H9 (cell line): ENCODE data around the gene PAFAH1B1. TPM values are rescaled to one million over a fixed set of nuclear protein-coding genes. Genes with fewer than 3 reads are reported as not detected.

Source experiments
- DNase-seq: peaks from one replicate; pipeline ENCODE4 v3.0.0-alpha.2; 2017
- H2AFZ ChIP-seq: one replicate; pipeline ENCODE4 v1.6.1; 2013; ENCODE audit warnings: mild to moderate bottlenecking, low read length, control low read depth, moderate library complexity
- H2AK5ac ChIP-seq: 2 replicates; pipeline ENCODE4 v1.6.1; 2013; ENCODE audit warnings: low read length, control low read depth, mixed read lengths; ENCODE audit not compliant: insufficient read length
- H2BK120ac ChIP-seq: one replicate; pipeline ENCODE4 v1.6.1; 2013; ENCODE audit warnings: low read depth, mild to moderate bottlenecking, low read length, control low read depth, inconsistent platforms; ENCODE audit not compliant: poor library complexity, severe bottlenecking
- H2BK12ac ChIP-seq: 2 replicates; pipeline ENCODE4 v1.6.1; 2013; ENCODE audit warnings: low read length, control low read depth, mixed read lengths, low read depth; ENCODE audit not compliant: insufficient read length
- H2BK15ac ChIP-seq: 2 replicates; pipeline ENCODE4 v1.6.1; 2013; ENCODE audit warnings: low read depth, low read length, control low read depth
- H2BK20ac ChIP-seq: one replicate; pipeline ENCODE4 v1.6.1; 2013; ENCODE audit warnings: low read depth, mild to moderate bottlenecking, low read length, control low read depth, inconsistent platforms; ENCODE audit not compliant: poor library complexity, severe bottlenecking
- H2BK5ac ChIP-seq: 2 replicates; pipeline ENCODE4 v1.6.1; 2013; ENCODE audit warnings: low read length, control low read depth, mixed read lengths; ENCODE audit not compliant: insufficient read length
- H3K14ac ChIP-seq: 2 replicates; pipeline ENCODE4 v1.6.1; 2013; ENCODE audit warnings: low read length, control low read depth; ENCODE audit not compliant: insufficient read depth
- H3K18ac ChIP-seq: 2 replicates; pipeline ENCODE4 v1.6.1; 2013; ENCODE audit warnings: low read depth, mild to moderate bottlenecking, mixed read lengths, low read length, control low read depth; ENCODE audit not compliant: insufficient read length
- H3K23ac ChIP-seq: 2 replicates; pipeline ENCODE4 v1.6.1; 2013; ENCODE audit warnings: low read length, control low read depth, mixed read lengths, low read depth; ENCODE audit not compliant: insufficient read length
- H3K23me2 ChIP-seq: 2 replicates; pipeline ENCODE4 v1.6.1; 2013; ENCODE audit warnings: low read depth, mild to moderate bottlenecking, mixed read lengths, low read length, control low read depth; ENCODE audit not compliant: insufficient read length, poor library complexity, severe bottlenecking
- H3K27ac ChIP-seq: 2 replicates; pipeline ENCODE4 v1.5.1; 2013; ENCODE audit warnings: low read length, control low read depth, mixed read lengths, low read depth; ENCODE audit not compliant: insufficient read length
- H3K27me3 ChIP-seq: 2 replicates; pipeline ENCODE4 v1.6.1; 2013; ENCODE audit warnings: low read length, control low read depth, inconsistent platforms; ENCODE audit not compliant: insufficient read depth
- H3K4ac ChIP-seq: 2 replicates; pipeline ENCODE4 v1.6.1; 2013; ENCODE audit warnings: low read depth, mild to moderate bottlenecking, control low read depth, inconsistent platforms, low read length, moderate library complexity
- H3K4me1 ChIP-seq: 2 replicates; pipeline ENCODE4 v1.6.1; 2013; ENCODE audit warnings: low read length, control low read depth, inconsistent platforms; ENCODE audit not compliant: insufficient read depth
- H3K4me2 ChIP-seq: 2 replicates; pipeline ENCODE4 v1.6.1; 2013; ENCODE audit warnings: low read length, control low read depth, mixed read lengths; ENCODE audit not compliant: insufficient read length, insufficient read depth
- H3K56ac ChIP-seq: 2 replicates; pipeline ENCODE4 v1.6.1; 2013; ENCODE audit warnings: low read depth, mild to moderate bottlenecking, mixed read lengths, low read length, control low read depth; ENCODE audit not compliant: insufficient read length
- H3K79me1 ChIP-seq: 2 replicates; pipeline ENCODE4 v1.6.1; 2013; ENCODE audit warnings: low read depth, mild to moderate bottlenecking, moderate library complexity, low read length, control low read depth, inconsistent platforms; ENCODE audit not compliant: insufficient read depth, poor library complexity, severe bottlenecking
- H3K79me2 ChIP-seq: 2 replicates; pipeline ENCODE4 v1.6.1; 2013; ENCODE audit warnings: low read length, control low read depth, inconsistent platforms; ENCODE audit not compliant: insufficient read depth
- H3K9ac ChIP-seq: 2 replicates; pipeline ENCODE4 v1.6.1; 2013; ENCODE audit warnings: low read length, control low read depth, mixed read lengths; ENCODE audit not compliant: insufficient read length; ENCODE audit errors: extremely low read depth
- H3K9me3 ChIP-seq: one replicate; pipeline ENCODE4 v1.6.1; 2013; ENCODE audit warnings: low read depth, low read length, inconsistent platforms; ENCODE audit not compliant: control insufficient read depth
- H3T11ph ChIP-seq: one replicate; pipeline ENCODE4 v1.6.1; 2013; ENCODE audit warnings: mild to moderate bottlenecking, low read length, control low read depth, inconsistent platforms
- H4K20me1 ChIP-seq: one replicate; pipeline ENCODE4 v1.6.1; 2013; ENCODE audit not compliant: control insufficient read depth, insufficient read length, insufficient read depth
- H4K5ac ChIP-seq: 2 replicates; pipeline ENCODE4 v1.6.1; 2013; ENCODE audit warnings: low read depth, mild to moderate bottlenecking, mixed read lengths, low read length, control low read depth; ENCODE audit not compliant: insufficient read length
- H4K8ac ChIP-seq: replicated peaks from 2 replicates; pipeline ENCODE4 v1.6.1; 2013; ENCODE audit warnings: low read length, control low read depth, mixed read lengths, low read depth; ENCODE audit not compliant: insufficient read length
- H4K91ac ChIP-seq: 2 replicates; pipeline ENCODE4 v1.6.1; 2013; ENCODE audit warnings: low read depth, mild to moderate bottlenecking, moderate library complexity, mixed read lengths, low read length, control low read depth; ENCODE audit not compliant: insufficient read length
- H3K27ac Mint-ChIP-seq, 3 experiments: 2 replicates in 2 of 3; 3 replicates in 1 of 3; pipeline ENCODE4 v1.8.0; 2020 to 2021; ENCODE audit warnings: mixed read lengths in 3 of 3, mild to moderate bottlenecking in 1 of 3, moderate library complexity in 1 of 3
- H3K27me3 Mint-ChIP-seq: 2 replicates; pipeline ENCODE4 v1.8.0; 2021; ENCODE audit warnings: low read depth, mild to moderate bottlenecking, moderate library complexity, mixed read lengths
- H3K36me3 Mint-ChIP-seq, 3 experiments: 2 replicates in 2 of 3; 3 replicates in 1 of 3; pipeline ENCODE4 v1.8.0; 2020 to 2021; ENCODE audit warnings: low read depth in 3 of 3, mixed read lengths in 3 of 3; ENCODE audit not compliant: insufficient read depth in 1 of 3
- H3K4me1 Mint-ChIP-seq, 2 experiments: 2 replicates each; pipeline ENCODE4 v1.8.0; 2020; ENCODE audit warnings: mixed read lengths in 2 of 2
- H3K4me3 Mint-ChIP-seq, 2 experiments: 2 replicates in 1 of 2; 3 replicates in 1 of 2; pipeline ENCODE4 v1.8.0; 2020 to 2021; ENCODE audit warnings: mild to moderate bottlenecking in 2 of 2, mixed read lengths in 2 of 2, moderate library complexity in 1 of 2
- H3K9me3 Mint-ChIP-seq, 2 experiments: 2 replicates in 1 of 2; 3 replicates in 1 of 2; pipeline ENCODE4 v1.8.0; 2020; ENCODE audit warnings: mild to moderate bottlenecking in 2 of 2, mixed read lengths in 2 of 2, moderate library complexity in 1 of 2
- WGBS: extraction: QIAGEN DNeasy Blood & Tissue Kit; methylation state at CpG from one replicate; pipeline ENCODE4 v1.1.7; 2013; ENCODE audit warnings: missing lambda C conversion rate, low lambda C conversion rate, mixed read lengths; ENCODE audit not compliant: insufficient read length; ENCODE audit errors: extremely low coverage; 5-methylcytosine and 5-hydroxymethylcytosine counted together
- total RNA-seq: library from RNA; stranded (reverse); gene quantifications from 2 replicates; pipeline ENCODE4 v1.2.1, GENCODE V29; 2021
- TF ChIP-seq, protein P1 (sequence below): fragments of 200-600 bp; sonication (generic); conservative IDR thresholded peaks from 3 replicates; pipeline ENCODE4 v1.8.0; 2021; ENCODE audit warnings: antibody characterized with exemption, mild to moderate bottlenecking

The PAFAH1B1 gene
- total RNA-seq, 1 experiment from 2014 or later, result 134 TPM

GRCh38 chr17:2549392-2550211 is 43.9 kb upstream of the PAFAH1B1 start:
- no CpG with 5 or more reads among the region's 8 CpGs for WGBS

More at GRCh38 chr17:2549392-2550211, 43.9 kb upstream of the PAFAH1B1 start:
- Mint-ChIP-seq H3K4me3 (no peak overlapping the region), H3K9me3 (no peaks in the 10 kb centered on the region; a peak in 1 of 5 replicates), H3K36me3 (no peaks in the 10 kb centered on the region), H3K4me1 (peaks cover 14 to 18% of the 10 kb centered on the region in 2 experiments), H3K27ac (peak overlapping the region in 1 of 3 experiments; percentile 14; a peak in 1 of 7 replicates), H3K27me3 (peaks cover 3% of the 10 kb centered on the region; the same call in 1 of the 2 replicates)
- no peaks in the 10 kb centered on the region; the same call in 1 of the 2 replicates for H3K27me3 ChIP-seq
- no peaks in the 10 kb centered on the region for H3K79me2 ChIP-seq
- no peak overlapping the region for H3K9ac ChIP-seq
- no peaks in the 10 kb centered on the region for H3K79me1 ChIP-seq
- no peak overlapping the region for H3K14ac ChIP-seq
- H2BK20ac ChIP-seq, result no peak overlapping the region
- TF ChIP-seq, protein P1, sequence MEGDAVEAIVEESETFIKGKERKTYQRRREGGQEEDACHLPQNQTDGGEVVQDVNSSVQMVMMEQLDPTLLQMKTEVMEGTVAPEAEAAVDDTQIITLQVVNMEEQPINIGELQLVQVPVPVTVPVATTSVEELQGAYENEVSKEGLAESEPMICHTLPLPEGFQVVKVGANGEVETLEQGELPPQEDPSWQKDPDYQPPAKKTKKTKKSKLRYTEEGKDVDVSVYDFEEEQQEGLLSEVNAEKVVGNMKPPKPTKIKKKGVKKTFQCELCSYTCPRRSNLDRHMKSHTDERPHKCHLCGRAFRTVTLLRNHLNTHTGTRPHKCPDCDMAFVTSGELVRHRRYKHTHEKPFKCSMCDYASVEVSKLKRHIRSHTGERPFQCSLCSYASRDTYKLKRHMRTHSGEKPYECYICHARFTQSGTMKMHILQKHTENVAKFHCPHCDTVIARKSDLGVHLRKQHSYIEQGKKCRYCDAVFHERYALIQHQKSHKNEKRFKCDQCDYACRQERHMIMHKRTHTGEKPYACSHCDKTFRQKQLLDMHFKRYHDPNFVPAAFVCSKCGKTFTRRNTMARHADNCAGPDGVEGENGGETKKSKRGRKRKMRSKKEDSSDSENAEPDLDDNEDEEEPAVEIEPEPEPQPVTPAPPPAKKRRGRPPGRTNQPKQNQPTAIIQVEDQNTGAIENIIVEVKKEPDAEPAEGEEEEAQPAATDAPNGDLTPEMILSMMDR, result no peak
- no peak overlapping the region for H4K8ac ChIP-seq
- H4K20me1 ChIP-seq, result no peaks in the 10 kb centered on the region
- no peak overlapping the region for H4K5ac ChIP-seq
- H3K23ac ChIP-seq, result no peak overlapping the region
- H3K4me2 ChIP-seq, result no peak overlapping the region
- no peak overlapping the region for H3K18ac ChIP-seq
- no peak overlapping the region for H2BK15ac ChIP-seq
- H3K9me3 ChIP-seq, result no peaks in the 10 kb centered on the region
- no peak overlapping the region for H2BK5ac ChIP-seq
- no peak overlapping the region for H2BK12ac ChIP-seq
- no peak overlapping the region for H3K4ac ChIP-seq
- no peak overlapping the region for H2BK120ac ChIP-seq
- no peak overlapping the region for H3K56ac ChIP-seq
- no peak overlapping the region for H2AFZ ChIP-seq
- H3K27ac ChIP-seq, result no peak overlapping the region
- H3K4me1 ChIP-seq, result no peaks in the 10 kb centered on the region
- H3K23me2 ChIP-seq, result no peaks in the 10 kb centered on the region
- no peak overlapping the region for H3T11ph ChIP-seq
- no peak overlapping the region for H4K91ac ChIP-seq
- H2AK5ac ChIP-seq, result no peak overlapping the region
- DNase-seq, result no peak
